Dendritic cell treated with granulocyte-macrophage colony-stimulating factor and Interleukin-4, amounts not matched to agents 40 ng/mL and 50 ng/mL, for 4 days (primary cell): ENCODE data around the gene SPDYE8.
"Not testable (repeated sequence)": the region's sequence is repeated elsewhere in the genome, so short reads cannot be mapped to it uniquely, and the experiment has no call there.

ENCODE experiments used
- H3K27ac Mint-ChIP-seq: one replicate; pipeline ENCODE4 v1.8.0; 2022; ENCODE audit warnings: mild to moderate bottlenecking, mixed read lengths
- H3K27me3 Mint-ChIP-seq: one replicate; pipeline ENCODE4 v1.8.0; 2022; ENCODE audit warnings: mild to moderate bottlenecking, mixed read lengths
- H3K36me3 Mint-ChIP-seq: one replicate; pipeline ENCODE4 v1.8.0; 2022; ENCODE audit warnings: low read depth, mixed read lengths
- H3K4me1 Mint-ChIP-seq: one replicate; pipeline ENCODE4 v1.8.0; 2022; ENCODE audit warnings: low read depth, mixed read lengths
- H3K4me3 Mint-ChIP-seq: one replicate; pipeline ENCODE4 v1.8.0; 2022; ENCODE audit warnings: mild to moderate bottlenecking, moderate library complexity, mixed read lengths
- H3K9me3 Mint-ChIP-seq: one replicate; pipeline ENCODE4 v1.8.0; 2022; ENCODE audit warnings: mixed read lengths
- intact Hi-C: fragments of 100-400 bp; cut with micrococcal nuclease; formaldehyde crosslinking; loops from one replicate; pipeline ENCODE4 v1.15.0; 2022

Gene SPDYE8

DNA sequence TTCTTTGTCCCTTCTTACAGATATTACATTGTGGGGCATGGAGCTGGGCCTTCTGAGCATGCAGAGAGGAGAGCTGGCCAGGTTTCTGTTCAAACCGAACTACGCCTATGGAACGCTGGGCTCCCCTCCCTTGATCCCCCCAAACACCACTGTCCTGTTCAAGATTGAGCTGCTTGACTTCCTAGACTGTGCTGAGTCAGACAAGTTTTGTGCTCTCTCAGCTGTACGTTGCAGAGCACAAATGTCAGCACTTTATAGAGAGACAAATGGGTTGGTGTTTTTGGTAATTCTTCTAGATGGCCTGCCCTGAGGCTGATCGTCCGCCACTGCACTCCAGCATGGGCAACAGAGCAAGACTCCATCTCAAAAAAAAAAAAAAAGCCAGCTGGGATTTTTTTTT, 58.1 kb downstream of the SPDYE8 start:
- H3K9me3 Mint-ChIP-seq, H3K36me3 Mint-ChIP-seq, H3K27ac Mint-ChIP-seq, intact Hi-C loops, H3K4me3 Mint-ChIP-seq, H3K4me1 Mint-ChIP-seq, H3K27me3 Mint-ChIP-seq: not testable (repeated sequence)
